Measurements from ENCODE around the gene CD44.

Gene CD44

GRCh38 chr11:35141071-35141470, 2.1 kb downstream of the CD44 start:
- DNase-seq, result no peak

DNA sequence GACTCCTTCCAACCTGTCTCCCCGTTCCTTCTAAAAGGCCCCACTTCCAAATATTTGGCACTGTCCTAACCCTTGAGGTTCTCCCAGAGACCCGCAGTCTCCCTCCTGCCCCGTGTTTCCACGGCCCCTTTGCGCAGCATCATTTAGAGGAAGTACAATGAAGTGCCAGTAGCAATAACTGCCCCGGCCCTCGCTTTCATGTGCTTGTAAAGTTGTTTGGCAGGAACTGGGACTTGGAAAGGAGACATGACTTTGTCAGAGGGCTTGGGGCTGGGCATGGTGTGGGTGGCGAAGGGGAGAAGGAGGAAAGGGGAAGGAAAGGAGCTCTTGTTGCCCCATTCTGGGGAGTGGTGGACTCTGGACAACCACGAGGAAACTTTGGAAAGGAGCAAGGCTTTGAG, 2.6 kb downstream of the CD44 start:
- DNase-seq, result no peak

GRCh38 chr11:35142481-35143075, 3.6 kb downstream of the CD44 start:
- DNase-seq, result no peak

GRCh38 chr11:35143297-35144135, 4.5 kb downstream of the CD44 start:
- DNase-seq, result no peak

DNA sequence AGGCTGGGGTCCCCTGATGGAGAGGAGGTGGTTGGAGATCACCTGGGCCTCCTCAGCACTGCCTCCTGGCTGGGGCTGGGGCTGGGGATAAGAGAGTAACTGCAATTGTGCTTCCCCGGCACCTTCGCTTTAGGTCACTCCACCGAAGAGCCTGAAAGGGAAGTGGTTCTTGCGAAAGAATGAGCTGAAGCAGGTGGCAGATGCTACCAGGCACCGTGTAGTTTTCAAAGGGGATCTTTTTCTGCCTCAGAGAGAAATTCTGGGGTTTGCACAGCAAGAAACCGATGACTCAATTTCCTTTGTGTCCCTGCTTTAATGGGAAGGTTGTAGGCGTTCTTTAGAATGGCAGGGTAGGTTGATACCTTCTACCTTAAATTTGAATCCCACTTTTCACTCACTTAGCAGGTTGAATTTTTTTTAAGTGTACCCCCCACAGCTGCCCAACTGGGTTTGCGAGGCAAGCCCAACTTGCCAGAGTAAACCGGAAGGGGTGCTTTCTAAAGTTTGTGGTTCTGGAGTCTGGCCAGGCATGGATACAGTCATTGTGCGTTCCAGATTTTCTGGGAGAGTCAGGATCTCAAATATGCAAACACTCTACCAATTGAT, 5.3 kb downstream of the CD44 start:
- no peak for DNase-seq

DNA sequence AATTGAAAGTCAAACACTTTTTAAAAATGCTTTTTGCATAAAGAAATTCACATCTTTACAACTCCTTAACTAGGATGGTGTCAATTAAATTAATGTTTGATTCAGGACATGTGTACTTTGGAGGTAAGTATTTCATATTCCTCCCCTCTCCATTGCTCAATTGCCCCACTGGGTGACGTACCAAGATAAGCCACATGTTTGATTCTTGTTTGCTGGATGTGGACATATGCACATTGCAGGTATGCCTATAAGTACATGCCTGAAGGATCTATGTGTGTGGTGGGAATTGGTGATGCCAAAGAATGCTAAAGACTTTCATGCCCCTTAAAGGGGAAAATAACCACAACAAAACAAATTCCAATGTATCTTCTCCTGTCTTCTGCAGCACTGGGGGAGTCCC, 5.8 kb downstream of the CD44 start:
- no peak for DNase-seq

GRCh38 chr11:35145271-35145670, 6.3 kb downstream of the CD44 start:
- DNase-seq, result no peak

GRCh38 chr11:35146074-35146521, 7.1 kb downstream of the CD44 start:
- DNase-seq, result no peak

DNA sequence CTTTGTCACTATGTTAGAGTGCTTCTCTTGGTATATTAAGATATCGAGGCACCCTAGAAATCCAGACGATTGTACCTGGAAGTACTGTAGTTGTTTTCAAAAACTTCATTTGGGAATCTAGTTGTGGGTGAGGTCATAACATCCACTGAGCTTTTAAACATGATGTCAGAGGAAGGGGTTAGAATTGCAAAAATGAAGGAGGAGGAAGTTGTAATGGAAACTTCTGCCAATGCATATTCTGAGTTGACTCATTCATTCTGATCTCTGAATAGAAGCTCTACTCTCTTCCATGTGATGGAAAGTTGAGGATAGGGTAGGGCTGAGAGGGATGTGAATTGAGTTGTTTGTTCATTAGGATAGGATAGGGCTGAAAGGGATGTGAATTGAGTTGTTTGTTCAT, 7.7 kb downstream of the CD44 start:
- no peak for DNase-seq

DNA sequence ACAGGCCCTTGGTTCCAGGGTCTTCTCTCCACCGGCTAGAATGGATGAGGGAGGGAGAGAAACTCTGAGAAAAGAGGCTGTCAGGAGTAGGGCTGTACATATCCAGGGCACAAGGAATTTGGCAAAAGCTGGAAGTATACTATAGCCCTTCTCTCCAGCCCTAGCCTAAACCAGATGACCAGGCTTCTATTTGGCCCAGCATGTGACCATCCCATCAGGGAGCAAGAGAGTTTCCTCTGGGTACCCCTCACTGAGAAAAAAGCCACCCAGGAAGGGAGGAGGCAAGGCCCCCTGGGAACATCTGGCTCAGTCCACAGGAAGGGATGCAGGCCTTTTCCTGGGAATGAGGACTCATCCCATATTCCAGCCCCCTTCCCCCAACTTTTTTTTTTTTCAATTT, 8.3 kb downstream of the CD44 start:
- no peak for DNase-seq

DNA sequence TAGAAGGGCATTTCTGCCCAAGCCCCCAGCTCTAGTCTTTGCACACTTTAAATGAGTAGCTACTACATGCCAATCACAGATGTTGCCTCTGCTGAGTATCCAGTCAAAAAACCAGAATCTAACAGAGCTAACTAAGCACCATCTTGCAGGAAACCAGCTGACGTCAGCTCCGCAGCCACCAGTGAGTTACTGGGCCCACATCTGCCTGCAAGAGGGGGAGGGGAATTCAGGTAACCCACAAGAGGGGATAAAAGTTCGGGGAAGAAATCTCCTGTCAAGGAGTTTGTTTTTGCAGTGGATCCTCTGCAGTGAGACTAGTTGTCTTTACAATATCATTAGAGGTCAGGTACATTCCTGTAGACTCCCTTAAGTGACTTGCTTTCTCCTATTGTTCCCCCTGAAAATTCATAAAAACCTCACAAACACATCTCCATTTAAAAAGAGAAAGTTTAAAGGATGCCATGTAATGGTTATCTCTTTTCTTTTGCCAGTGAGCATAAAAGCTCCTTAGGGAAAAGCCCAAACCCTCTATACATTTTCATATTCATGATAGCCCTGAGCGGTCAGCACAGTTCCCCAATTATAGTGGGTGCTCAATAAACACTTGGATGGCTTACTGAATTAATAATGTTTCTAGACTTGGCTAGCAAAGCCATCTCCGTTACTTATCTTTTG, 9.3 kb downstream of the CD44 start:
- DNase-seq, result no peak

DNA sequence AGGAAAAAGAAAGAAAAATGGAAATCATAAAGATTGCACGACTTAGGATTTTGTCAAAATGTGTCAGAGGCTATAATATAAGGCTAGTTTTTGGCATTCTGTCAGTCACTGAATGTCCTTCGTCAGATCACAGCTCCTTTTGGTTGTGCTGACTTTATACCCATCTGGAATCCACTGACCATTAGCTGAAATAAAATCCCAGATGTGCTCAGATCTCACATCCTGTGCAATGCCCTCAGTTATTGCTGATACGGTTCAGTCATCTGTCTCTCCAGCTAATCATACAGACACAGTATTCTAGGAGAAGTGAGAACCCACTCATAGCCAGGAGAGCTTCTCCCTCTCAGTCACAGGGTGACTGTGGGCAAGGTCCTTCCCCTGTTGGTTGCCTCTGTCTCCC, 11.5 kb downstream of the CD44 start:
- DNase-seq, result no peak

DNA sequence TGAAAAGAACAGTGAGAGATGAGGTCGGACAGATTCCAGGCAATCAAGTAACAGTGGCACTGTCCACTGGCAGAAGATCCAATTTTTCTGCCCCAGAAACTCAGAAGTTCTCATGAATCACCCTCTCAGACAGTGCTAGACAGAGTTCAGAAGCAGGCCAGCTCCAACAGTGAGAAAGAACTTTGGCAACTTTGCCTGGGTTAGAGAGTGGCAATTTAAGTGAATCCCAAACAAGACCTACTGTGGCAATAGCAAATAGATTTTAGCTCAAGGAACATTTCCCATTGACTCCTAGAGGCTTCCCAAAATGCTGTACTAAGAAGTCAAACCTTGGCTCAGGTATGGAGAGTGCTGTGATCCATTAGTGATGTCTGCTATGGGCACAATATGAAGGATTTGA, 12.3 kb downstream of the CD44 start:
- no peak for DNase-seq

DNA sequence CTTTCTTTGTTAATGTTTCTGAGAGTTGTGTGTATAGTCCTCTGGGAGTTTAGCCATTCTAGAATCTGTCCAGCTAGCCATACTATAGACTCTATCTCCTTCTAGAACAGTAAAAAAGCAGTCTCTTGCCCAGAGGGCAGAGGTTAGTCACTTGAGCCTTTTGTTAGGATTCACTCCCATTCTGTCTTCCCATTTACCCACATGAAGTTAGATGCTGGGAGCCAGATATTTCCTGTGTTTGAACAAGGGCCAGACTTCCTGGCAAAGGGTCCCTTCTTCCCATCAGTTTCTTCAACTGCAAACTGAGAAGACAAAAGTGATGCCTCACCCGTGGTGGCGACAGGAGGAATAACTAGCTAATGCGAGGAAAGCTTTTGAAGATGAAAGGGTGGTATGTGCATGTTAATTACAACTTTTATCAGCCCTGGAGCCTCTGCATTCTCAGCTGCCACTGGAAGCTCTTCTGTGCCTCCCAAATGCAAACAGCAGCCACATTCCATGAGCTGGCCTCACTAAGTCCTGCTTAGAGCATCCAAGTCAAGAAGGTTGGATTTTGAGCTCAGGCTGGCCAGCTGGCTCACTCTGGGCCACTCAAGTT, 12.8 kb downstream of the CD44 start:
- no peak for DNase-seq

DNA sequence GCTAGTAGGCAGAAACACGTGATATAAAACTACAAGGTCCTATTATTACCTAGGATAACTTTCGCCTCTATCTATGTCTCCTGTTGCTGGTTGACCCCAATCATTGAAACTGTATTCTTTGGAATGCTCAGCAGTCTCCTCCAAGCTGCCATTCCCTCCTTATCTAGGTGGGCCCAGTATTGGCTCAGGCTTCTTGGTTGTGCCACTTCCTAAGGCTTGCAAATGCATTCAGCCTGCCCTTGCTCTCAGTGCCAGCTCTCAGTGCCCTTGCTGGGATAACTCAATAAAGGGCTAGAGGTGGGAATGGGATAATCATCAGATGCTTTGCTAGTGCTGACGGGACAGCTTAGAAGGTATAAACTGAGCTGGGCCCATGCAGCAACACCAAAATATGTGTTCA, 13.6 kb downstream of the CD44 start:
- DNase-seq, result no peak

DNA sequence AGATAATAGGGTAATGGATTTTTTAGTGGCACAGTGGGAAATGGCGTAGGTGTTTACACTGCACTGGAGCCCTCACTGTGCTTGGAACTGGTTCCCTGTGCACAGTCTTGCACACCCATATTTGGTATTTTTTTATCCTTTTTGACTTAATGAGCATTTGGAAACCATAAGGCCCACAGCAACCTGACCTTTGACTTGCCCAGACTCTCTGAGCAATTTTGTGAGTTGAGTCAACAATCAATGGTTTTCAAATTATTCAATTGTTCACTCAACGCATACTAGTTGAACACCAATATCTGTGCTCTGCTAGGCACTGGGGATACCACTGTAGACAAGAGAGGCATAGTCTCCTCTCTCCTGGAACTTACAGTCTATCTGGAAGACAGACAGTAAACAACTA, 14.3 kb downstream of the CD44 start:
- no peak for DNase-seq

GRCh38 chr11:35154952-35155351, 16.0 kb downstream of the CD44 start:
- no peak for DNase-seq

GRCh38 chr11:35155677-35156076, 16.7 kb downstream of the CD44 start:
- no peak for DNase-seq

GRCh38 chr11:35157814-35158700, 19.1 kb downstream of the CD44 start:
- no peak for DNase-seq

DNA sequence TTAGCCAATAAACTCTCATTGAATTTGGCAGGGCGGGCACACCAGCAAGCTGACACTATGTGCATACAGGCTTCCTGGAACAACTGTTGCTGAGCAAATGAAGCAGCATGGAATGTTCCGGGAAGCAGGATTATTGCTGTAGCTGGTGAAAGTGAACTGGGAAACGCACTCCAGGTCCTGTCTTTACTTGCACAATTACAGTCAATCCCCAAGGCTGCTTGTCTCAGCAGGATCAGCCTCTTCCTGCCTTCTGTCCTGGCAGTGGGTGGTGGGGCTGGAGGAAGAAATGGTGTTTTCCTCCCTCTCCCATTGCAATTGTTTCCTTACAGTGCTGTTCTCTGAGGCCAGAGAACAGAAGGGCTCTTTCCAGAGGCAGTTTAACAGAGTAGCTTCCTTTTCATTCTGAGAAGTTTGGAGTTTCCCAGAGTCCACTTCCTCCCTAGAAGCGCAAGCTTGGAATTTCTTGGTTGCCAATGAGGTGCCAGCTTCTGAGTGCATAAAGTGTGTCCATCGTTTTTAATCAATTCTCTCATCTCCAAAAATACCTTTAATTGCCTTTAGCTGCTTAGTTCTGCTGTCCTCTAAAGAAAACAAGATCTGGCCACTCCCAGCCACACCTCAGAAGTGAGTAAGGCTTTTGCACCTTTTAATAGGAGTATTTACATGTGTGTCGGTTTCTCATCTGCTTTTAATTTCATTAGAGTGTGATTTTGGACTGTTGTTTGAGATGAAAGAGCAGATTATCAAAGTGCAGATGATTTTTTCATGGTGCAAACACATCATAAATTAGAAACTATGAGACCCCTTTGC, 19.9 kb downstream of the CD44 start:
- no peak for DNase-seq

DNA sequence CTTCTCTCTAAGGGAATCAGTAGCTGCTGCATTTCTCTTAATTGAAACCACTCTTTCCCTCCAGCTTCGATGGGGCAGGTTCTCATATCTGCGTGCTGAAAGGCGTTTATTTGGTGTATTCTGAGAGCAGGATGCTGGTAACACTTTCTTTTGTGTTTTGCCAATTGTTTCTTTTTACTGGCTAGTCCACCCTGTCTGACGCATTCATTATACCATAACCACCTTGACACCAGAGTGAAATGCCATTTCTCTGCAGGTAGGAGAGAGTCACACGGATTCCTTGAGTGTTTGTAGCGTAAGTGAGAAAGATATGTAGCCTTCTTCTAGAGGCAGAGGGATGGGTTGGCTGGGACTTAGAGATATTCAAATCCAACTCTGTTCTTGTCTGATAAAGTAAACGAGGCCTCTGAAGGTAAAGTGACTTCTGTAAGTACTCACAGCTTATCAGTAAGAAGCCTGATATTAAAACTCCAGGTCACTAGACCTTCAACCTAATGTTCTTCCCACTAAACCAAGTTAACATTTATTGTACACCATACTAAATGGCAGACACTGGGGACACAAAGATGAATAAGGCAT, 21.4 kb downstream of the CD44 start:
- DNase-seq, result no peak
